Activated naive CD8-positive, alpha-beta T cell treated with anti-CD3 and anti-CD28 coated beads, Interleukin-2, amount 50 U/mL, for 24 hours (primary cell): ENCODE results near the gene ARL16.

Experiments used
- ATAC-seq: fragments of 150-1000 bp; cut with Tn5 transposase; one replicate; pipeline ENCODE4 v1.10.0; 2021
- DNase-seq: peaks from one replicate; pipeline ENCODE4 v3.0.0; 2021
- H3K27ac Mint-ChIP-seq: one replicate; pipeline ENCODE4 v1.8.0; 2021; ENCODE audit warnings: mild to moderate bottlenecking, mixed read lengths
- H3K27me3 Mint-ChIP-seq: one replicate; pipeline ENCODE4 v1.8.0; 2021; ENCODE audit warnings: mixed read lengths
- H3K36me3 Mint-ChIP-seq: one replicate; pipeline ENCODE4 v1.8.0; 2021; ENCODE audit warnings: low read depth, mixed read lengths
- H3K4me1 Mint-ChIP-seq: one replicate; pipeline ENCODE4 v1.8.0; 2021; ENCODE audit warnings: mixed read lengths
- H3K4me3 Mint-ChIP-seq: one replicate; pipeline ENCODE4 v1.8.0; 2021; ENCODE audit warnings: mild to moderate bottlenecking, moderate library complexity, mixed read lengths
- H3K9me3 Mint-ChIP-seq: one replicate; pipeline ENCODE4 v1.8.0; 2021; ENCODE audit warnings: mixed read lengths

Gene ARL16

GRCh38 chr17:81683584-81684441 lies at the start of gene ARL16, which contains the start of gene HGS:
Gene ARL16 (minus strand): TSS chr17:81683797. CDS start chr17:81683753, 44 bp downstream.
Gene HGS (plus strand): TSS chr17:81684011. CDS start chr17:81684067, 56 bp downstream.
- peak; percentile 94 for ATAC-seq
- peaks cover 2% of the 10 kb centered on the region for H3K27me3 Mint-ChIP-seq
- H3K9me3 Mint-ChIP-seq = no peaks in the 10 kb centered on the region
- H3K36me3 Mint-ChIP-seq = peaks cover 36% of the 10 kb centered on the region
- peak; percentile 98 for DNase-seq
- peaks cover 41% of the 10 kb centered on the region for H3K4me1 Mint-ChIP-seq
- H3K4me3 Mint-ChIP-seq = peak within 1 kb of the TSS; percentile 92
- H3K27ac Mint-ChIP-seq = peak within 1 kb of the TSS; percentile 97

GRCh38 chr17:81727324-81728031 lies 43.9 kb upstream of the ARL16 start:
- H3K27ac Mint-ChIP-seq = no peak overlapping the region
- H3K36me3 Mint-ChIP-seq = no peaks in the 10 kb centered on the region
- DNase-seq = no peak
- no peaks in the 10 kb centered on the region for H3K4me1 Mint-ChIP-seq
- no peak overlapping the region for H3K4me3 Mint-ChIP-seq
- no peak for ATAC-seq
- no peaks in the 10 kb centered on the region for H3K9me3 Mint-ChIP-seq
- peaks cover 25% of the 10 kb centered on the region for H3K27me3 Mint-ChIP-seq

GRCh38 chr17:81726004-81726403 lies 42.4 kb upstream of the ARL16 start:
- ATAC-seq (no peak), DNase-seq (no peak)
- Mint-ChIP-seq H3K4me1 (no peaks in the 10 kb centered on the region), H3K9me3 (no peaks in the 10 kb centered on the region), H3K27ac (no peak overlapping the region), H3K27me3 (peaks cover 20% of the 10 kb centered on the region), H3K36me3 (no peaks in the 10 kb centered on the region), H3K4me3 (no peak overlapping the region)

GRCh38 chr17:81725439-81725838 lies 41.8 kb upstream of the ARL16 start:
- DNase-seq = no peak
- ATAC-seq = no peak
- no peak overlapping the region for H3K4me3 Mint-ChIP-seq
- H3K4me1 Mint-ChIP-seq = no peaks in the 10 kb centered on the region
- H3K27ac Mint-ChIP-seq = no peak overlapping the region
- H3K27me3 Mint-ChIP-seq = peaks cover 18% of the 10 kb centered on the region
- no peaks in the 10 kb centered on the region for H3K9me3 Mint-ChIP-seq
- no peaks in the 10 kb centered on the region for H3K36me3 Mint-ChIP-seq

GRCh38 chr17:81723651-81724209 lies 40.1 kb upstream of the ARL16 start:
- Mint-ChIP-seq H3K36me3 (no peaks in the 10 kb centered on the region), H3K27me3 (peaks cover 15% of the 10 kb centered on the region), H3K9me3 (no peaks in the 10 kb centered on the region), H3K27ac (no peak overlapping the region), H3K4me3 (no peak overlapping the region), H3K4me1 (no peaks in the 10 kb centered on the region)
- DNase-seq (no peak), ATAC-seq (no peak)

- Mint-ChIP-seq H3K36me3 (no peaks in the 10 kb centered on the region), H3K9me3 (no peaks in the 10 kb centered on the region), H3K4me3 (no peak overlapping the region), H3K27ac (no peak overlapping the region), H3K27me3 (peaks cover 15% of the 10 kb centered on the region), H3K4me1 (no peaks in the 10 kb centered on the region)
- ATAC-seq = peak; percentile 37
- no peak for DNase-seq
These were observed 38.9 kb upstream of the ARL16 start for GRCh38 chr17:81722184-81723120.

GRCh38 chr17:81720267-81721071 lies 36.9 kb upstream of the ARL16 start:
- H3K27ac Mint-ChIP-seq = no peak overlapping the region
- ATAC-seq (no peak), DNase-seq (no peak)
- no peaks in the 10 kb centered on the region for H3K4me1 Mint-ChIP-seq
- H3K27me3 Mint-ChIP-seq = peaks cover 13% of the 10 kb centered on the region
- H3K9me3 Mint-ChIP-seq = no peaks in the 10 kb centered on the region
- no peaks in the 10 kb centered on the region for H3K36me3 Mint-ChIP-seq
- no peak overlapping the region for H3K4me3 Mint-ChIP-seq

- H3K27ac Mint-ChIP-seq = no peak overlapping the region
- H3K4me1 Mint-ChIP-seq = no peaks in the 10 kb centered on the region
- ATAC-seq (no peak), DNase-seq (no peak)
- H3K27me3 Mint-ChIP-seq = peaks cover 13% of the 10 kb centered on the region
- H3K9me3 Mint-ChIP-seq = no peaks in the 10 kb centered on the region
- no peaks in the 10 kb centered on the region for H3K36me3 Mint-ChIP-seq
- H3K4me3 Mint-ChIP-seq = no peak overlapping the region
These were observed 36.0 kb upstream of the ARL16 start for GRCh38 chr17:81719410-81720266.

GRCh38 chr17:81717766-81718089 lies 34.1 kb upstream of the ARL16 start:
- Mint-ChIP-seq H3K4me1 (peaks cover 7% of the 10 kb centered on the region), H3K9me3 (no peaks in the 10 kb centered on the region), H3K36me3 (no peaks in the 10 kb centered on the region), H3K27me3 (no peaks in the 10 kb centered on the region), H3K4me3 (no peak overlapping the region), H3K27ac (no peak overlapping the region)
- no peak for ATAC-seq
- no peak for DNase-seq

- peaks cover 8% of the 10 kb centered on the region for H3K4me1 Mint-ChIP-seq
- ATAC-seq = no peak
- H3K27ac Mint-ChIP-seq = no peak overlapping the region
- DNase-seq = no peak
- H3K4me3 Mint-ChIP-seq = no peak overlapping the region
- H3K9me3 Mint-ChIP-seq = no peaks in the 10 kb centered on the region
- no peaks in the 10 kb centered on the region for H3K27me3 Mint-ChIP-seq
- H3K36me3 Mint-ChIP-seq = no peaks in the 10 kb centered on the region
These were observed 33.6 kb upstream of the ARL16 start for GRCh38 chr17:81717049-81717765.

- DNase-seq (no peak), ATAC-seq (no peak)
- no peaks in the 10 kb centered on the region for H3K36me3 Mint-ChIP-seq
- H3K4me3 Mint-ChIP-seq = no peak overlapping the region
- H3K9me3 Mint-ChIP-seq = no peaks in the 10 kb centered on the region
- H3K27ac Mint-ChIP-seq = no peak overlapping the region
- H3K27me3 Mint-ChIP-seq = no peaks in the 10 kb centered on the region
- peaks cover 9% of the 10 kb centered on the region for H3K4me1 Mint-ChIP-seq
These were observed 33.0 kb upstream of the ARL16 start for GRCh38 chr17:81716674-81716996.

GRCh38 chr17:81715872-81716673 lies 32.5 kb upstream of the ARL16 start:
- Mint-ChIP-seq H3K4me3 (no peak overlapping the region), H3K27ac (no peak overlapping the region), H3K9me3 (no peaks in the 10 kb centered on the region), H3K4me1 (peaks cover 15% of the 10 kb centered on the region), H3K27me3 (no peaks in the 10 kb centered on the region), H3K36me3 (no peaks in the 10 kb centered on the region)
- ATAC-seq = no peak
- no peak for DNase-seq
